HG02623 (cell line): ENCODE measurements around the gene TXNDC8.
"Not testable (repeated sequence)": the region's sequence is repeated elsewhere in the genome, so short reads cannot be mapped to it uniquely, and the experiment has no call there.

Experiments used
- ATAC-seq: cut with Tn5 transposase; IDR thresholded peaks from one replicate; pipeline ENCODE4 v1.9.1; 2021; ENCODE audit warnings: moderate library complexity; ENCODE audit not compliant: unreplicated experiment

Gene TXNDC8

DNA sequence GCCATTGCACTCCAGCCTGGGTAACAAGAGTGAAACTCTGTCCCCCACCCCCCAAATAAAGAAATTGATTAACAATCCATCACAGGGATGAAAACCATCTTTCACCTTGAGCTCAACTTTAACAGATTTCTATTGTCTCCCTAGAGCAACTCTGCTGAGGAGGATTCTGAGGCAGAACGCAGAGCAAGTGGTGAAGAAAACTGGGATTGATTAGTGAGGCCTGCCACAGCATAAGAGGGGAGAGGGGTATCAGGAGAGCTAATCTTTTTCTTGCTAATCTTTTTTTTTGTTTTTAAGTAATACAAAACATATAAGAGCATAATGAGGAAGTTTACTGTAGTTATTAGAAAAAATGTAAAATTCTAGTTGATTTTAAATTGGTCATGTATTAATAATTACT is 8.9 kb downstream of the TXNDC8 start:
- no peak for ATAC-seq

DNA sequence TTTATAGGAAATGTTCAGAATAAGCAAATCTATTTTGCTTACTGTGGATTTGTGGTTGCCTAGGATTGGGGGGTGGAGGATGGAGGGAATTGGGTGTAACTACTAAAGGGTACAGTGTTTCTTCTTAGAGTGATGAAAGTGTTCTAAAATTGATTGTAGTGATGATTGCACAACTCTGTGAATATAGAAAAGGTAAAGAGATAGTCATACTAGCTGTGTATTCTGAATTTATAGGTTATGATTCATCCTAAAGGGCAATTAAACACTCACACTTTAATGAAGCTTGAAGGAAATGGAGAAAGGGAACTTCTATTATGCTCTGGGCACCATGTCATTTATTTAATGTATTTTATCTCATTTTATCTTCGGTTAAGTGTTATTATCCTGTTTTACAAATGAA is 9.9 kb downstream of the TXNDC8 start:
- ATAC-seq = no peak

DNA sequence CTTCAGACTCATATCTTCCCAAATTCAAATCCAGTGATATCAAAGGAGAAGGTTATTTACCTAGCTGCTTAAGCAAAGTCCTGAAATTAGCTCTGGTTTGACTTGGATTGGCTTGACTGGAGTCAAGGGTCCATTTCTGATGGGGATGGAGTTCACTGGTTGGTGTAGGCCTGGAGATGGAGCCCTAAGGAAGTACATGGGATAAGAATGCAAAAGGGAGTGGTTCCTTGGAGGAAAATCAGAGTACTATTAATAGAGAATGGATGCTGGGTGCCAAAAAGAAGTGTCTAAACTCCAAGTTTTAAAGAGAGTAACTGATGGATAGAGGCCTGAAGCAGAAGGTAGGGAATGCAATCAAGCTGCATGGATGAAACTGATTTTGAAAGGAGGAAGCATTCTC is 13.8 kb downstream of the TXNDC8 start:
- ATAC-seq = no peak

DNA sequence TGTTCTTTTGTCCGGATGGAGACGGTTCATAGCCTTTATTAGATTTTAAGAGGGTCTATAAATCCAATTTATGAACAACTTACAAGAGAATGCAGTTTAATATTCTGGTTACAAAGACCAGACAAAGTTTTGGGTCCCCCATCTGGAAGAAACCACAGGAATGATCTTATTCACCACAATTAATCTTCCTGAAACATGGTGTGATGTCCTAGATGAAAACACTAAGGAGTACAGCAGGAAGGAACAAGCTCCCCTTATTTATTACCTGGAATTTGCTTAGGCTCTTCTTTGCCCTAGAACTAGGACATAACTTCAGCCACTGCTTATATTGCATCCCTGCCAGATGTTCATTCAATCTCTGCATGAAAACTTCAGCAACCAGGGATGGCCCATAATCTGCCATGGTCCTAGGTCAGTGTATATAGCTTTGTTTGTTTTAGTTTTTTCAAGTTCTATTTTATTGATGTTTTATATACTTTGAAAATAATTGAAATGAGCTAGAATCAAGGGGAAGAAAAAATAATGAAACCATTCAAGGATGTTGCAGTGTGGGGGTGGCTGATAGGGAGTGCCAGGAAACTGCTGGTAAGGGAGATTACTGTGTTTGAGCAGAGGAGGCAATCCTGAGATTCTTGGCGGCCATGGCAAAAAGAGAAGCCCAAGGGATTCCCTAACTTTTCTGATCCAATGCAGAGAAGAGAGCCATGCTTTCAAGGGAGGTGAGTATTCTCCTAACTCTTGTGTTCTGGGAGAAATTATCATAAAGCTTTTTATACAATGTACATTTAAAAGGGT is 16.8 kb downstream of the TXNDC8 start:
- ATAC-seq = no peak

DNA sequence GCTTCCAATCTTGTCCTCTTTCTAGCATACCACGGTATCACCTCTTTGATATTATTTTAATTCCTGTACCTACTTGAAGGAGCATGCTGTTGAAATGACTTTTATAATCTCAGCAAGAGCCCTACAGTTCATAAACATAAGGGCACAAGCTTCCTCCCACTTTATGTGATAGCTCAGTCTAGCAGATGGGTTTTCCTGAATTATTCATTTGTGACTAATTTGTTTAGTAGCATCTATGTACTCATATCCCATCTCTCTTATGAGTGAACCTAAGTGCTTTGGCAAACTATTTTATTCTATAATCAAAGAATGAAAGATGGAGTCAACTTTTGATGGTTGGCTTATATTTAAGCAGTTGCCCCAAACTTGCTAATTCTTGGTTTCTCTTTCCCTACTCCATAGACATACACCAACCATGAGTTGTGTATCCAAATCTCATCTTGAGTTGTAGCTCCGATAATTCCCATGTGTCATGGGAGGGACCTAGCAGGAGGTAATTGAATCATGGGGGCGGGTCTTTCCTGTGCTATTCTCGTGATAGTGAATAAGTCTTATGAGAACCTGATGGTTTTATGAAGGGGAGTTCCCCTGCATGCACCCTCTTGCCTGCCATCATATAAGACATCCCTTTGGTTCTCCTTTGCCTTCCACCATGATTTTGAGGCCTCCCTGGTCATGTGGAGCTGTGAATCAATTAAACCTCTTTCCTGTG is 17.7 kb downstream of the TXNDC8 start:
- no peak for ATAC-seq

DNA sequence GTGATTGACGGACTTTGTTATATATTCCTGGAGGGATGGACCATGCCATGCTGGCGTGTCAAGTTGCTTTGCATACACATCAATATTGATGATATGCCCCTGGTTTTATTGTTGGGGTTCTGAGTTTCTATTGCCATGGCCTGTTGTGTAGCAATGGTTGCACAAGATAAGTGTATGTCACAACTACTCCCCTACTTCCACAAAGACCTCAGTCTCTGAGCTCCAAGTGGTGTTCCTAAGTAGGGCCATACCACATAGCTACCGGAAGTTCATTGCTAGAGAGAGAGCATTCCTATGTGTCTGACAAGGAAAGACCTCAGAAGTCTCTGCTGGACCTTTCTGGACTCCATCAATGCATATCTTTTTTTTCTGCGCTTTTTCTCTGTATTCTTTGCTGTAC is 19.8 kb downstream of the TXNDC8 start:
- no peak for ATAC-seq

DNA sequence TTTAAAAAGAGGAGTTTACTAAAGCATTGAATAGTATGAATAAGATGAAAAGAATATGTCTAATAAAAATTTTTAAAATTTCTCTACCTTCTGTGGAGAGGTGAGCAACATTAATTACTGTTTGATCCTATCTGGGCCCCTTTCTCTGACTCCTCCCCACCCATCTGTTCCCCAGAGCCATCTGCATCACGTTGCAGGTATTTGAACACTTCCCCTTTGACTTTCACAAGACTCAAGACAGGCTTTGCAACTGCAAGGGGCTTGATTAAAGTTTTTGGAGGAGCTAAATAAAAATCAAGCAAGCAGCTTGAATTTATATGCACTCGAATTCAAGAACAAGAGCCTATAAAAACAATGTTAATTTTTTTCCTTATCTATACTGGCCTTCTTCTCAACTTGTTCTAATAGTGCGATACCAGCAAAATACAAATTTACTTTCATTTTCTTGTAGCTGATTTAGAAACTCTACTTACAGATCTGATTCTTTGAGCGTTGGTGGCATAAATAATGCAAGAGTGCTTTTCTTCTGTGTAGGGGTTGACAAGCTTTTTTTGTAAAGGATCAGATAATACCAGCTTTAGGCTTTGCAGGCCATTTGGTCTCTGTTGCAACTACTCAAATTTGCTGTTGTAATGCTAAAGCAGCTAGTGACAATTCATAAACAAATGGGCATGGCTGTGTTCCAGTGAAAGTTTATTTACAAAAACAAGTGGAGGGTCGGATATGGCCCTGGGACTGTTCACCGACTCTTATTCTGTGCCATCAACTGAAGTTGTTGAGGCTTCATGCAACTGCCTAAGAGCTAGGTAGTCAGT is 21.2 kb downstream of the TXNDC8 start:
- peak; percentile 98 for ATAC-seq

DNA sequence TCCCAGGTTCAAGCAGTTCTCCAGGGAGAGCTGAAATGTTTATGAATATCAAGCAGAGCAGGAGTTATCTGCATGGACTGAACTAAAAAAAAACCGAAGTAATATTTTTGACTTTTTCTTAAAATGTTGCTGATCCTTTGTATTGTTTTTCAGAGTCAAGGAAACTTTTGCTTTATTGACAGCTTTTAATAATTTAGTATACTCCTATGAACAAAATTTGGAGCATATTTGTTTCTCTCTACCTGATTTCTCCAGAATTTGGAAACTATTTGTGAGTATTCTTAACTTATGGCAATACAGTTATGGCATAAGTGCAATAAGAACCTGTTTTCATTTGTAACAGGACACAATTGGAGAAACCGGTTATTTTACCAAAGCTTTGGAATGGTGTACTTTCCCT is 25.7 kb downstream of the TXNDC8 start:
- ATAC-seq = not testable (repeated sequence)

DNA sequence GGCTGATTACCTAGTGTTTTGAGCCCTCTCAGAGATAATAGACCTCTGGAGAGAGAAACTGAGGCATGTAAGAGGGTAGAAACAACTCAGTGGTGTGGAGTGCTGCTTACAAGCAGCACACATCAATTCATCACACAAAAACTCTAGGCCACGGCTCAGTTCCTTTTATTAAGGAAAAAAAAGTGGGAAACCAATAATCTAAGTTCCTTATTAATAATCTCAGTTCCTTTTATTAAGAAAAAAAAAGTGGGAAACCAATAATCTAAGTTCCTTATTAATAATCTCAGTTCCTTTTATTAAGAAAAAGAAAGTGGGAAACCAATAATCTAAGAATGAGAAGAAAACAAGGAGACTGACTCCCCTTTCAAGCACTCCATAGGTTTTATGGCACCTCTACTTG is 28.0 kb downstream of the TXNDC8 start:
- ATAC-seq = no peak

DNA sequence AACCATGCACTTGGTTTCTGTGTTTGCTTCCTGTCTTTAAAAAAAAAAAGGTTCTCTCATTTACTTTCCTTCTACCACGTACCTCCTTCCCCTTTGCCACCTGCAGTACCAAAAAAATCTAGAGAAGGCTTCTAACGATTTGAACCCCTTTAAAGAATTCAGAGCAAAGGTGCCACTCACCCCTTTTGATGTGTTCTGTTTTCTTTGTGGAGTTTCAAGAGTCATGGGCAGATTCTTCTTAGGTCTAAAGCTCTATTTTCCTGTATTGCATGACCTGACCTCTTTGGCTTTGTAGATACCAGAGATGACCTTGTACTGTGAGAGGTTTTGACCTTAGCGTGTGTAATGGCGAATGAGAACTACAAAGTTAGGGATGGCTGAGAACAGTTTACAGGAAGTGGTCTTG is 29.0 kb downstream of the TXNDC8 start:
- no peak for ATAC-seq

DNA sequence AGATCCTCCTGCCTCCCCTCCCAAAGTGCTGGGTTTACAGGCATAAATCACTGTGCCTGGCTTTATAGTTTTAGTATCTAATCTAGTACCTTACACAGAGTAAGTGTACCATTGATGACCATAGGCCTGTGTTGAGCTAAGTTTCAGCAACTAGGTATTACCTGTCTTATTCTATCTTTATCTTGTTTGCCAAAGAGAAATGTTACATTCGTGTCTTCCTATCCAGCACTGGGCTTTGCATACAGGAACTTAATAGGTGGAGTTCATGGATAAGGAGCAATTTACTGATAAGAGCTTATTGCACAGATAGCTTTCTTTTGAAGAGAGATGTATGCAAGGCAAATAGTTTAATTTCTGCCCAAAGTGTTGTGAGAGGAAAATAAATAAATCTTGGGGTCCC is 30.5 kb downstream of the TXNDC8 start:
- no peak for ATAC-seq

DNA sequence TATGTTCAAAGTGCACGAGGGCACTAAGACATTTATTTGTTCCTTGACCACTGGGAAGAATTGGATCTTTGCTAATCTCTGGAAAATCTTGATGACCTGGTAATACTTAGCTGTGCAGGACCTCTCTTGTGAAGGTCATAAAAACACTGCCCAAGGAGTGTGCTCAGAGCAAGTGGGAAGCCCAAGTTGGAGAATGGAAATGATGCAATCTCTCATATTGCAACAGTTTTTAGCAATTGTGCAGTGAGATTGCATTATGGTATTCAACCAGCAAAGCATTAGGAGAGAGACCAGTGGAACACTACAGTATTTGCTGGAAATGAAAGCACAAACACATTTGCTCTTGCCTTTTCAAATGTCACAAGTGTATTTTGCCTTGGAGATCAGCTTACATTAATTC is 34.5 kb downstream of the TXNDC8 start:
- ATAC-seq = no peak

DNA sequence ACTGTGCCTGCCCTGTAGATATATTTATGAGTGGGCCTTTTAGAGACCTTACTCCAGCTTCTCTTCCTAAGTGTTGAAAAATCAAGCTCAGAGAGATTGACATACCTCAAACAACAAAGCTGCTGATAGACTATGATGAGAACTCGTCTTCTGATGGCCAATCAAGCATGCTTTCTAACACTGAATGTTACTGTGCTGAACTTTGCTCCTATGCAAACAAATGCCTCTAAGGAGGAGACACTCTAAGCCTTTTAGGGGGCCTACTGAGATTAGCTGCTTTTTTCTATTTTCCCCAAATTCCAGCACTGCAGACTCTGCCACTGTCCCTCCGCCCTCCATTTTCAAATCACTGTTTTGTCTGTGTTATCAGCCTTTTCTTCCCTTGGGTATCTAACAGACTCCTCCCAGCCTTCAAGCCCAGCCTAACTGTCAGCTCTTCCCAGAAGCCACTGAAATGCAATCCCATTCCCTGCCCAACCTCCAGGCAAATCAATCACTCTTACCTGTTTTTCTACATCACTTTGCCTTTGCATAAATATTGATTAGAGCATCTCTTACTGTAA is 39.5 kb downstream of the TXNDC8 start:
- no peak for ATAC-seq

DNA sequence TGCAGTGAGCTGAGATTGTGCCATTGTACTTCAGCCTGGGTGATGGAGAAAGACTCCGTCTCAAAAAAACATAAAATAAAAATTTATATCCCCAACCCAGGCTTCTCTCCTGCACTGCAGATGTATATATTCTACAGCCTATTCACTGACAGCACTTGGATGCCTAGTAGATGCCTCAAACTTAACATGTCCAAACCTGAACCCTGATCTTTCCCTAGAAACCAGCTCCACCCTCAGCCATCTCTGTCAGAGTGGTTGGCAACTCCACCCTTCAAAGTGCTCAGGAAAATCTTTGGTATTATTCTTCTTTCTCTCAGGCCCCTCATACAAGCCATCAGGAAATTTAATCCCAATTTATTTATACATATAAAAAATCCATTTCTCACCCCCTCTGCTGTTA is 44.4 kb downstream of the TXNDC8 start:
- ATAC-seq = no peak

DNA sequence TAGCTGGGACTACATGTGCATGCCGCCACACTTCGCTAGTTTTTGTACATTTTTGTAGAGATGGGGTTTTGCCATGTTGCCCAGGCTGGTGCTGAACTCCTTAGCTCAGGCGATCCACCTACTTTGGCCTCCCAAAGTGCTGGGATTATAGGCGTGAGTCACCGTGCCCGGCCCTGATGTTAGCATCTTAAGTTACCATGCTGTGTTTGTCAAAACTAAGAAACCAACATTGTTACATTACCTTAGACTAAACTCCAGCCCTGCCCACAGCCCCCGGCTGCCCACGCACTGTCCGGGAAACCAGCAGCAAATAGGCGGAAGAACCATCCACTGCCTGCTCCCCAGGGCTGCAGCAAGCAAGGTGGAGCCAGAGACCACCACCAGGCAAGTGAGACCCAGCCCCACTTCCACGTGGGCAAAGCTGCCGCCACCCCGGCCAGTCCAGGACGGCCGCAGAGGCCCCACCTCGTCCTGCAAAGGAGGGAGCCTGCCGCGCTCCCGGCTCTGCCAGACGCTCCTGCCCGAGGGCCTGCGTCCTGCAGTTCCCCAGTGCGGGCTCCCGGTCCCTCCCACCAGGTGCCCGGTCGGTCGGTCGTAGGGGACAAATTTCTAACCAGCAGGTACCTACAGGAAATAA is 45.6 kb downstream of the TXNDC8 start:
- no peak for ATAC-seq

DNA sequence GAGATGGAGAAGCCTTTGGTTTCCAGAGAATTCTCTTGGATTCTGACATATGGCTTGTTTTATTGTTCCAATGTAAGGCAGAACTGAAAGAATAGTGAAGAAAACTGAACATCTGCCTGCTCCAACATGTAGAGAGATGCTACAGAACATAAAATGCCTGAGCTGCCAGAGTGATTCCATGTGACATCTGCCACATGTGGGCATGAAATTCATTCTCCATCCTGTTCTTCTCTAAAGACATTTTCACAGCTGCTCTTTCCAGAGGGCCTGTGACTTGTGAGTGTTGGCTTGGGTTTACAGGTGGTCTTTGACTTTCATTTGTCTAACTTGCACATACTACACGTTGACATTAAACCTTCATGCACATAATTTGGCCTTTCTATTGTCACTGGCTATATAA is 47.7 kb downstream of the TXNDC8 start:
- ATAC-seq = no peak

DNA sequence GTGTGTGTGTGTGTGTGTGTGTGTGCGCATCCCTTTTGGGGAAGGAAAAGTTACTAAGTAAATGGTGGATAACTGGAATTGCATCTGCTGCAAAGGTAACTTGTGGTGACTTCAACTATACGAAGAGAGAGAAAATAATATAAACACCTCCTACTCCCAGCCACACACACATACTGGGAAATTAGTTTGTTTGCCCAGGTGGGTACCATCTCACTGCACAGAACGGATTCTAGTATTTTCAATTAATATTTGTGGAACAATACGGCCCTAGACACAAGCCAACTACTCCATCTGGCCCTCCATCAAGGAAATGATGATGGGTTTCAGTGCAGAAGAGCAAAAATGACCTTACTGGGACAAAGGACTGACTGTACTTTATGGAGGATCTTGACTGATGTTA is 49.2 kb downstream of the TXNDC8 start:
- no peak for ATAC-seq

DNA sequence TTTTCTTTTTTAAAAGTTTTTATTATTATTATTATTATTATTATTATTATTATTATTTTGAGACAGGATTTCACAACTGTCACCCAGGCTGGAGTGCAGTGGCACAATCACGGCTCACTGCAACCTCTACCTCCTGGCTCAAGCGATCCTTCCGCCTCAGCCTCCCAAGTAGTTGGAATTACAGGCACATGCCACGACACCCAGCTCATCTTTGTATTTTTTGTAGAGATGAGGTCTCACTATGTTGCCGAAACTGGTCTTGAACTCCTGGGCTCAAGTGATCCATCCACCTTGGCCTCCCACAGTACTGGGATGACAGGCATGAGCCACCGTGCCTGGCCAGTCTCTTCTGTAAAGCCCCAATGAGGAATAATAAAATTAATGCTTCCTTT is 50.4 kb downstream of the TXNDC8 start:
- ATAC-seq = no peak

DNA sequence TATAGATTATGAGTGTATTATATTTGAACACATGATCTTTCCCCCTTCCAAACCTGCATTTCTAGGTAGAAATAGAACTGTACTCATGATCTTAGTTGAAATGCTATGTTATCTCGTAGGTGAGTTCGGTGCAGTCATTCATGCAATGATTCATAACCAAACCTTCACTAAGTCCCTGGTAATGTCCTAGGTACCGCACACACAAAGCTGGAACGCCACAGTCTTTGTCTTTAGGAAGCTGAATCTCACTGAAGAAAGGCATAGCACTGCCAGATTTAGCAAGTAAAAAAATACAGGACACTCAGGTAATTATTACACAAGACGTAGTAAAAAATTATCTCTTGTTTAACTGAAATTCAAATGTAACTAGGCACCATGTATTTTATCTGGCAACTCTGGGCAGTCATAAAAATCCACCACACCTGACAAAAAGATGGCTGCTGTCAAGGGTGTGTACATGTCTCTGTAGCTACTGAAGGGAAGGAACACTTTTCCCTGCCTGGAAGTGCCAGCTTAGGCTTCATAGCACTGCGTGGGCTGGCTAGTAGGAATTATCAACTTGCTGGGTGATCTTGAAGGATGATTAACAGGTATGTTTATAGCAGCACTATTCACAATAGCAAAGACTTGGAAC is 53.3 kb downstream of the TXNDC8 start:
- no peak for ATAC-seq

DNA sequence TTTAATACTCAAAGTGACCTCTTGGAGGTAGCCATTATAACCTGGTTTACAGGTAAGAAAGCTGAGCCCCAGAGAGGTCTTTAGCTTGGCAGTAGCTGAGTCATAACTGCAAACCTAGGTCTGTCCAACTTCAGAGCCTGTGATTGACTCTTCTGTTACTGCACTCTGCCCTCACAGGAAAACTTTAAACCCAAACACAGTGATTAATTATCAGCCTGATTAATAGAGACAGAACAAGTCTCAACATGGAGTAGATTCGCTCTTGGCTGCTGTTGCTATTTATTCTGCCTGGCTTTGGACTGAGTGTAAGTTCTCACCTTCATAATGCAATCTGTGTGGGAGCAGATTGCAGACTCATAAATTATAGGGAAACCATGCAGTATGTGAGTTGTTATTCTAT is 53.9 kb downstream of the TXNDC8 start:
- ATAC-seq = no peak

DNA sequence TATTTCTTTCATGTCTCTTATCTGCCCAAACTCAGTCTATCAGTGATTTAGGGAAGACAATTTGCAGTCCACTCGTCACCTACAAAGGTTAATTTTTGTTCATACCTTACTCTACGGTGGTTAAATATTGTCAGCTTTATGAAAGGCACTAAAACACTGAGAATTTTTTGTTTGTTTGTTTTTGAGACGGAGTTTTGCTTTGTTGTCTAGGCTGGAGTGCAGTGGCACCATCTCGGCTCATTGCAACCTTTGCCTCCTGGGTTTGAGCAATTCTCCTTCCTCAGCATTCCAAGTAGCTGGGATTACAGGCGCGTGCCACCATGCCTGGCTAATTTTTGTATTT is 55.0 kb downstream of the TXNDC8 start:
- ATAC-seq = no peak
